ENCODE data around the gene JMJD6. TPM values are rescaled to one million over a fixed set of nuclear protein-coding genes. Genes with fewer than 3 reads are reported as not detected.

The JMJD6 gene
- total RNA-seq, 1 donor from 2014 or later = 16.8 TPM

- H3K27ac Mint-ChIP-seq (ENCODE audit: unreplicated experiment) = peak overlapping the region; percentile 57
- no peak for DNase-seq (ENCODE audit: extremely low spot score, unreplicated experiment)
- no peak overlapping the region for H3K4me3 Mint-ChIP-seq (ENCODE audit: unreplicated experiment)
- no peaks in the 10 kb centered on the region for H3K9me3 Mint-ChIP-seq (ENCODE audit: unreplicated experiment)
- H3K4me1 Mint-ChIP-seq (ENCODE audit: unreplicated experiment) = peaks cover 69% of the 10 kb centered on the region
- no peaks in the 10 kb centered on the region for H3K27me3 Mint-ChIP-seq (ENCODE audit: unreplicated experiment)
- peaks cover 5% of the 10 kb centered on the region for H3K36me3 Mint-ChIP-seq (ENCODE audit: unreplicated experiment)
- no peak for TF ChIP-seq CTCF (IDR thresholded peaks at IDR 0.05)
These were observed 31.2 kb downstream of the JMJD6 start for GRCh38 chr17:76695059-76695831.

DNA sequence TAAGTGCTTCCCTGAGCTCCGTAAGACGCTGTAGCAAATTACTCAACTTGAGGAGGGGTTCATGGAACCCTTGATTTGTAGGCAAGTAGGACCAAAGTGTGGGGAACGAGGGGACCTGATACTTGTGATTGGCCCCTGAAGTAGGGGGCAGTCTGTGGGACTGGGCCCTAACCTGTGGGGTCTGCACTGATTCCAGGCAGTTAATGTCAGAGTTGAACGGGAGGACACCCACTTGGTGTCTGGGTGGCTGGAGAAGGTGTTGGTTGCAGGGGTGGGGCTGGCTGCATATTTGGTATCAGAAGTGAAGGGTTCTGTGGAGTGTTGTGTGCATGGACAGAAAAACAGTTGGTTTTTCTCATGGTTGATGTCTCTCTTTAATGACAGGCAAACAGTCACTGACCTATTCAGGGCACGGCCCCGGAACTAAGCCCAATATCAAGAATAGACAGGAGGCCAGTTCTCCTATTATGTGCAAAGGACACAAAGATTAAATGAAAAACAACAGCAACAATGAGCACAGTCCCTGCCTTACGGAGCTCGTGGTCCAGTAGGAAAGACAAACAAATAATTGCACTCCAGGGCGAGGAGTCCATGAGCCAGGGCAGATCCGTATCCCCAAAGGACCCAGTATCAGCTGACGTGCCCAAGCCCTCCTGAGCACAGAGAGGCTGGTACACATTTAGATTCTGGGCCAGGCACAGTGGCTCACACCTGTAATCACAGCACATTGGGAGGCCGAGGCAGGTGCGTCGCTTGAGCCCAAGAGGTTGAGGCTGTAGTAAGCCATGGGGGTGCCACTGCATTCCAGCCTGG lies 34.8 kb downstream of the JMJD6 start:
- peak overlapping the region; percentile 12 for H3K27ac Mint-ChIP-seq (ENCODE audit: unreplicated experiment)
- no peak for TF ChIP-seq CTCF (IDR thresholded peaks at IDR 0.05)
- peaks cover 74% of the 10 kb centered on the region for H3K4me1 Mint-ChIP-seq (ENCODE audit: unreplicated experiment)
- no peak overlapping the region for H3K4me3 Mint-ChIP-seq (ENCODE audit: unreplicated experiment)
- DNase-seq (ENCODE audit: extremely low spot score, unreplicated experiment) = no peak
- H3K36me3 Mint-ChIP-seq (ENCODE audit: unreplicated experiment) = peaks cover 7% of the 10 kb centered on the region
- H3K27me3 Mint-ChIP-seq (ENCODE audit: unreplicated experiment) = no peaks in the 10 kb centered on the region
- H3K9me3 Mint-ChIP-seq (ENCODE audit: unreplicated experiment) = no peaks in the 10 kb centered on the region

DNA sequence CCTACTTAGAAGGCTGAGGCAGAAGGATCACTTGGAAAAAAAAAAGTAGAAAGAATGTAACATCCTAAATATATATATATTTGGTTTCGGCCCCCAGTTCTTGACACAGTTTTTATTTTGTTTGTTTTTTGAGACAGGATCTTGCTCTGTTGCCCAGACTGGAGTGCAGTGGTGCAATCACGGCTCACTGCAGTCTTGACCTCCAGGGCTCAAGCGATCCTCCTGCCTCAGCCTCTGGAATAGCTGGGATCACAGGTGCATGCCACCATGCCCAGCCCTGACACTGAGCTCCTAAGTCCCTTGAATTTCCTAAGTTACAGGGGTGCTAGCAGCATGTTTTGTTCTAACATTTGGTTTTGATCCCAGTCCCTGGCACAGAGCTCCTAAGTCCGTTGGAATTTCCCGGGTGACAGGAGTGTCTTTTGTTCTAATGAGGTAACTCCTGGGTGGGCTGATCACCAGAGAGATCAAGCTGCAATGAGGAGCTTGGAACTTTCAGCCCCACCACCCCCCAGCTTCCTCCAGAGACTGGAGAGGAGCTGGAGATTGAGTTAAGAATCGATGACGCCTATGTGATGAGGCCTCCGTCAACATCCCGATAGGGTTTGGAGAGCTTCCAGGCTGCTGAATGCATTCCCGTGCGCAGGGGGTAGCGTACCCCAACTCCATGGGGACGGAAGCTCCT lies 35.7 kb downstream of the JMJD6 start:
- peaks cover 74% of the 10 kb centered on the region for H3K4me1 Mint-ChIP-seq (ENCODE audit: unreplicated experiment)
- H3K4me3 Mint-ChIP-seq (ENCODE audit: unreplicated experiment) = no peak overlapping the region
- no peak overlapping the region for H3K27ac Mint-ChIP-seq (ENCODE audit: unreplicated experiment)
- no peaks in the 10 kb centered on the region for H3K9me3 Mint-ChIP-seq (ENCODE audit: unreplicated experiment)
- peaks cover 8% of the 10 kb centered on the region for H3K36me3 Mint-ChIP-seq (ENCODE audit: unreplicated experiment)
- no peak for TF ChIP-seq CTCF (IDR thresholded peaks at IDR 0.05)
- no peaks in the 10 kb centered on the region for H3K27me3 Mint-ChIP-seq (ENCODE audit: unreplicated experiment)
- DNase-seq (ENCODE audit: extremely low spot score, unreplicated experiment) = no peak

- peaks cover 5% of the 10 kb centered on the region for H3K36me3 Mint-ChIP-seq (ENCODE audit: unreplicated experiment)
- no peaks in the 10 kb centered on the region for H3K9me3 Mint-ChIP-seq (ENCODE audit: unreplicated experiment)
- no peak for TF ChIP-seq CTCF (IDR thresholded peaks at IDR 0.05)
- peaks cover 71% of the 10 kb centered on the region for H3K4me1 Mint-ChIP-seq (ENCODE audit: unreplicated experiment)
- DNase-seq (ENCODE audit: extremely low spot score, unreplicated experiment) = no peak
- peak overlapping the region; percentile 95 for H3K27ac Mint-ChIP-seq (ENCODE audit: unreplicated experiment)
- no peaks in the 10 kb centered on the region for H3K27me3 Mint-ChIP-seq (ENCODE audit: unreplicated experiment)
- no peak overlapping the region for H3K4me3 Mint-ChIP-seq (ENCODE audit: unreplicated experiment)
These were observed 36.5 kb downstream of the JMJD6 start for GRCh38 chr17:76689859-76690258.

Data from osteocyte (in vitro differentiated cells).